Ovary (tissue), 10 donors: ENCODE data around the gene FBXO11. TPM values are rescaled to one million over a fixed set of nuclear protein-coding genes. Genes with fewer than 3 reads are reported as not detected.
A peak's percentile ranks its signal among the peaks of the same experiment; 100 is the strongest.

Experiments used
- DNase-seq, 5 donors: peaks; one replicate each; pipeline ENCODE4 v3.0.0-alpha.2; 2019 to 2020
- H3K27ac ChIP-seq, 2 donors: fragments of 200-600 bp; one replicate each; pipeline versions ENCODE4 v1.5.1 to v1.8.0; 2019 to 2022
- H3K27me3 ChIP-seq: fragments of 200-600 bp; one replicate; pipeline ENCODE4 v1.8.0; 2022
- H3K36me3 ChIP-seq: fragments of 200-600 bp; sonication (generic); one replicate; pipeline ENCODE4 v1.5.1; 2019
- H3K4me1 ChIP-seq: one replicate; pipeline ENCODE4 v1.8.1; 2013; ENCODE audit warnings: mild to moderate bottlenecking, moderate library complexity; ENCODE audit not compliant: insufficient read depth
- H3K4me3 ChIP-seq: fragments of 200-600 bp; sonication (generic); one replicate; pipeline ENCODE4 v1.5.1; 2017
- H3K9me3 ChIP-seq, 2 donors: fragments of 200-600 bp in 1 of 2; sonication (generic) in 1 of 2; one replicate each; pipeline versions ENCODE4 v1.5.1 to v1.8.1; 2013 to 2019; ENCODE audit warnings: mild to moderate bottlenecking in 1 of 2, moderate library complexity in 1 of 2
- CTCF ChIP-seq, 3 donors: fragments of 450-650 bp in 2 of 3; fragments of 200-600 bp in 1 of 3; IDR thresholded peaks; one replicate each; pipeline versions ENCODE4 v1.5.1 to v1.8.0; 2016 to 2022; ENCODE audit warnings: antibody characterized with exemption in 3 of 3, mild to moderate bottlenecking in 1 of 3
- EP300 ChIP-seq: sonication (generic); formaldehyde crosslinking; IDR thresholded peaks from one replicate; pipeline ENCODE4 v1.6.1; 2017; ENCODE audit warnings: antibody characterized with exemption
- POLR2A ChIP-seq: fragments of 450-650 bp; IDR thresholded peaks from one replicate; pipeline ENCODE4 v1.6.1; 2017; ENCODE audit warnings: antibody characterized with exemption, mild to moderate bottlenecking, moderate library complexity
- whole genome bisulfite sequencing, 3 donors: extraction: QIAGEN DNeasy Blood & Tissue Kit in 1 of 3; methylation state at CpG; one replicate each; pipeline versions ENCODE4 v1.1.5 to v1.1.7; 2013 to 2017; 5-methylcytosine and 5-hydroxymethylcytosine counted together
- intact Hi-C, 4 donors: fragments of 100-400 bp; cut with DNase I; formaldehyde crosslinking; loops; one replicate each; pipeline versions ENCODE4 v1.11.0 to v1.15.1; 2022 to 2023
- long read RNA-seq, 3 donors: library from polyadenylated mRNA in 2 of 3; unstranded in 2 of 3; transcript quantifications; one replicate each; pipeline ENCODE4 v2.0.0 and lab custom pipeline, GENCODE V29; 2021 to 2026
- polyA plus RNA-seq, 2 donors: library from polyadenylated mRNA; stranded (reverse); fragments of 200-250 nt in 1 of 2; fragments of 350-450 nt in 1 of 2; fragmentation: Illumina TruSeq in 1 of 2; extraction: RNeasy Lipid Tissue Mini Kit (QIAGEN cat#74804) in 1 of 2; gene quantifications; one replicate each; pipeline ENCODE4 v1.2.3, GENCODE V29; 2013 to 2014
- total RNA-seq, 7 donors: library from RNA; depleted of rRNA in 2 of 7; stranded (reverse); fragments of >200 nt in 2 of 7; fragmentation: NEBNext Ultra II Directional in 3 of 7; extraction: Animal tissue kit (Norgen Biotek cat#: 25700) in 3 of 7; gene quantifications; one replicate each; pipeline versions ENCODE4 v1.1.0 to v1.2.4, GENCODE V29; 2016 to 2023
- donor health status: DM: no; HTN: no; CAD: no; lungs with moderate emphysema.
- donor health status: DM: no; HTN: no; CAD: no.
- donor health status: Bipolar disorder and iron deficiency.
- donor health status: DM: yes; HTN: yes; CAD: no.
- donor health status: DM: no; HTN: no; CAD: no.
- donor health status: DM: yes; HTN: yes; CAD: no.

Gene FBXO11
- total RNA-seq (10 to 100 TPM; 63.3 to 85.9 (median 75.9) TPM), polyA plus RNA-seq (10 to 100 TPM; 35.6 to 69.7 TPM)
- long read RNA-seq, donor 1, full-length matches to known transcripts, result 2 of 85 reads
- long read RNA-seq, donor 1, partial matches to known transcripts, result 5 of 85 reads
- long read RNA-seq, donor 1, other reads (novel, unspliced or antisense), result 78 of 85 reads
- long read RNA-seq, donor 2, full-length matches to known transcripts, result 6 of 6 reads
- long read RNA-seq, donor 2, partial matches to known transcripts, result 0 of 6 reads
- long read RNA-seq, donor 2, other reads (novel, unspliced or antisense), result 0 of 6 reads
- long read RNA-seq, donor 3, full-length matches to known transcripts, result 52 of 92 reads
- long read RNA-seq, donor 3, partial matches to known transcripts, result 8 of 92 reads
- long read RNA-seq, donor 3, other reads (novel, unspliced or antisense), result 32 of 92 reads

GRCh38 chr2:47906157-47907038 lies at the start of gene FBXO11:
FBXO11 (minus strand) TSS chr2:47906498; CDS start chr2:47905720, 778 bp downstream.
- TF ChIP-seq EP300 (no peak), POLR2A (peak; percentile 79), CTCF (IDR thresholded peaks at IDR 0.05) (peak; percentile 52 to 61 (median 60))

GRCh38 chr2:47950340-47951301 lies 44.3 kb upstream of the FBXO11 start:
- DNase-seq, result no peak
- Histone ChIP-seq H3K27me3 (no peaks in the 10 kb centered on the region), H3K4me3 (no peak overlapping the region), H3K9me3 (no peaks in the 10 kb centered on the region), H3K27ac (no peak overlapping the region), H3K36me3 (no peaks in the 10 kb centered on the region), H3K4me1 (no peaks in the 10 kb centered on the region)
- WGBS, 3 donors, result 14 to 25% (median 14%) methylated on average over 1 of the region's 2 CpGs
- intact Hi-C loops, result no loop called here
- TF ChIP-seq CTCF (IDR thresholded peaks at IDR 0.05) (no peak), EP300 (no peak), POLR2A (no peak)

More at GRCh38 chr2:47906157-47907038, at the start of gene FBXO11:
- intact Hi-C loops, result loop anchor here in 3 of 4 donors (5.0 to 10.0 kb wide), 2 partner anchors 52 to 124 kb away; partner anchors contain the start of gene MSH6 (in 2 of the 3)
- peak within 1 kb of the TSS; percentile 93 for H3K4me3 ChIP-seq
- H3K27me3 ChIP-seq, result no peaks in the 10 kb centered on the region
- H3K9me3 ChIP-seq, result no peaks in the 10 kb centered on the region
- H3K36me3 ChIP-seq, result no peaks in the 10 kb centered on the region
- WGBS, 3 donors, result 0 to 1% (median 0%) methylated on average over 38 to 54 of the region's 54 CpGs
- peak; percentile 95 to 98 (median 96) for DNase-seq
- peak within 1 kb of the TSS; percentile 95 to 98 for H3K27ac ChIP-seq
- peaks cover 4% of the 10 kb centered on the region for H3K4me1 ChIP-seq

- WGBS, 3 donors, result 57 to 73% (median 65%) methylated on average over 5 of the region's 5 CpGs
- intact Hi-C loops, result no loop called here
- Histone ChIP-seq H3K27me3 (no peaks in the 10 kb centered on the region), H3K4me1 (no peaks in the 10 kb centered on the region), H3K36me3 (no peaks in the 10 kb centered on the region), H3K4me3 (no peak overlapping the region), H3K9me3 (no peaks in the 10 kb centered on the region), H3K27ac (no peak overlapping the region)
- no peak for TF ChIP-seq POLR2A
- no peak for TF ChIP-seq CTCF (IDR thresholded peaks at IDR 0.05)
- TF ChIP-seq EP300, result no peak
- no peak for DNase-seq
Observed at GRCh38 chr2:47946593-47946992, 40.3 kb upstream of the FBXO11 start.
